Loucy (cell line): ENCODE data around the gene HEXD.

Experiments
- H2AFZ ChIP-seq: fragments of 200-600 bp; sonication (generic); 2 replicates; pipeline ENCODE4 v1.6.0; 2016; ENCODE audit warnings: antibody characterized with exemption, mild to moderate bottlenecking, low read length, moderate library complexity
- H3F3A ChIP-seq: fragments of 200-600 bp; 2 replicates; pipeline ENCODE4 v1.6.0; 2016; ENCODE audit warnings: antibody characterized with exemption, low read depth, mild to moderate bottlenecking
- H3K27me3 ChIP-seq: fragments of 200-600 bp; sonication (generic); 2 replicates; pipeline ENCODE4 v1.6.1; 2014; ENCODE audit warnings: low read length, mild to moderate bottlenecking; ENCODE audit not compliant: insufficient read depth, poor library complexity, severe bottlenecking
- H3K36me3 ChIP-seq: fragments of 200-600 bp; sonication (generic); 2 replicates; pipeline ENCODE4 v1.6.1; 2016; ENCODE audit warnings: low read length; ENCODE audit not compliant: insufficient read depth
- H3K4me1 ChIP-seq: fragments of 200-600 bp; sonication (generic); 2 replicates; pipeline ENCODE4 v1.5.1; 2014; ENCODE audit warnings: low read length, mild to moderate bottlenecking; ENCODE audit not compliant: insufficient read depth, poor library complexity, severe bottlenecking
- H3K4me2 ChIP-seq: fragments of 200-600 bp; sonication (generic); 2 replicates; pipeline ENCODE4 v1.6.0; 2014; ENCODE audit warnings: antibody characterized with exemption, low read length, low read depth, mild to moderate bottlenecking; ENCODE audit not compliant: poor library complexity, severe bottlenecking
- H3K4me3 ChIP-seq: fragments of 200-600 bp; sonication (generic); 2 replicates; pipeline ENCODE4 v1.5.1; 2014; ENCODE audit warnings: low read length, mild to moderate bottlenecking, mixed read lengths; ENCODE audit not compliant: poor library complexity, severe bottlenecking
- H3K79me2 ChIP-seq: fragments of 200-600 bp; sonication (generic); 2 replicates; pipeline ENCODE4 v1.6.1; 2014; ENCODE audit warnings: low read length; ENCODE audit not compliant: insufficient read depth
- H3K9ac ChIP-seq: fragments of 200-600 bp; sonication (generic); 2 replicates; pipeline ENCODE4 v1.6.0; 2014; ENCODE audit warnings: mild to moderate bottlenecking, low read depth, low read length, moderate library complexity; ENCODE audit not compliant: poor library complexity, severe bottlenecking
- H3K9me2 ChIP-seq: fragments of 200-600 bp; sonication (generic); replicated peaks from 2 replicates; pipeline ENCODE4 v1.6.1; 2016; ENCODE audit warnings: low read depth, low read length, mixed read lengths
- H3K9me3 ChIP-seq: fragments of 200-600 bp; sonication (generic); 2 replicates; pipeline ENCODE4 v1.6.1; 2014; ENCODE audit warnings: mild to moderate bottlenecking, antibody characterized with exemption, low read length, low read depth; ENCODE audit not compliant: insufficient read depth
- H4K20me1 ChIP-seq: fragments of 200-600 bp; sonication (generic); 2 replicates; pipeline ENCODE4 v1.6.0; 2014; ENCODE audit warnings: antibody characterized with exemption, low read length, mild to moderate bottlenecking; ENCODE audit not compliant: insufficient read depth, poor library complexity, severe bottlenecking
- EZH2phosphoT487 ChIP-seq: fragments of 200-600 bp; IDR thresholded peaks from 2 replicates; pipeline ENCODE4 v1.6.1; 2018; ENCODE audit warnings: antibody characterized with exemption, mild to moderate bottlenecking, moderate library complexity, borderline replicate concordance
- TF ChIP-seq, protein P1 (sequence below): fragments of 200-600 bp; sonication (generic); conservative IDR thresholded peaks from 2 replicates; pipeline ENCODE4 v1.5.1; 2014; ENCODE audit warnings: mild to moderate bottlenecking, antibody characterized with exemption, low read length

The HEXD gene

DNA sequence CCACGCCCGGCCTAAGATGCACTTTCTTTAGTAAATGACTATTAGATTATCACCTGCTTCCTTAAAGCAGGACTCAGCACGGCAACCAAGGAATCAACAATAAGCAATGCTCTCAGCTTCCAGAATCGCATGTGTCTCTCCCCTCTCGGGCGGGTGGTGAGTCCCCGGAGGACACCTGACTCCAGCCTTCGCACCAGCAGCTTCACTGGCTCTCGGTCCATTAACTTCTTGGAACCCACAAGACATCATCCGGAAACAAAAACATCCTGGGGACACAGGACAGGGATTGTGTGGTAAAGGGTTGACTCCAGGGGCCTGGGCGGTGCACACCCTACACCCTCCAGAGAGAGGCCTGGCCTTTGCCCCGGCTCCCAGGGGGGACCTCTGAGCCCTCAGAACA, 23.9 kb upstream of the HEXD start:
- Histone ChIP-seq H3K79me2 (no peaks in the 10 kb centered on the region), H3K36me3 (peaks cover 5% of the 10 kb centered on the region; the same call in 1 of the 2 replicates), H3K4me2 (no peak overlapping the region), H3K27me3 (no peaks in the 10 kb centered on the region), H3K9me2 (no peaks in the 10 kb centered on the region), H4K20me1 (no peaks in the 10 kb centered on the region), H3K4me1 (peaks cover 4% of the 10 kb centered on the region), H2AFZ (no peak overlapping the region), H3K9me3 (no peaks in the 10 kb centered on the region), H3K4me3 (no peak overlapping the region), H3K9ac (no peak overlapping the region), H3F3A (0 out of 2 replicates have a peak, but pooled peaks cover 3% of the 10 kb centered on the region)
- TF ChIP-seq, protein P1, sequence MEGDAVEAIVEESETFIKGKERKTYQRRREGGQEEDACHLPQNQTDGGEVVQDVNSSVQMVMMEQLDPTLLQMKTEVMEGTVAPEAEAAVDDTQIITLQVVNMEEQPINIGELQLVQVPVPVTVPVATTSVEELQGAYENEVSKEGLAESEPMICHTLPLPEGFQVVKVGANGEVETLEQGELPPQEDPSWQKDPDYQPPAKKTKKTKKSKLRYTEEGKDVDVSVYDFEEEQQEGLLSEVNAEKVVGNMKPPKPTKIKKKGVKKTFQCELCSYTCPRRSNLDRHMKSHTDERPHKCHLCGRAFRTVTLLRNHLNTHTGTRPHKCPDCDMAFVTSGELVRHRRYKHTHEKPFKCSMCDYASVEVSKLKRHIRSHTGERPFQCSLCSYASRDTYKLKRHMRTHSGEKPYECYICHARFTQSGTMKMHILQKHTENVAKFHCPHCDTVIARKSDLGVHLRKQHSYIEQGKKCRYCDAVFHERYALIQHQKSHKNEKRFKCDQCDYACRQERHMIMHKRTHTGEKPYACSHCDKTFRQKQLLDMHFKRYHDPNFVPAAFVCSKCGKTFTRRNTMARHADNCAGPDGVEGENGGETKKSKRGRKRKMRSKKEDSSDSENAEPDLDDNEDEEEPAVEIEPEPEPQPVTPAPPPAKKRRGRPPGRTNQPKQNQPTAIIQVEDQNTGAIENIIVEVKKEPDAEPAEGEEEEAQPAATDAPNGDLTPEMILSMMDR, result no peak
- no peak for TF ChIP-seq EZH2phosphoT487

DNA sequence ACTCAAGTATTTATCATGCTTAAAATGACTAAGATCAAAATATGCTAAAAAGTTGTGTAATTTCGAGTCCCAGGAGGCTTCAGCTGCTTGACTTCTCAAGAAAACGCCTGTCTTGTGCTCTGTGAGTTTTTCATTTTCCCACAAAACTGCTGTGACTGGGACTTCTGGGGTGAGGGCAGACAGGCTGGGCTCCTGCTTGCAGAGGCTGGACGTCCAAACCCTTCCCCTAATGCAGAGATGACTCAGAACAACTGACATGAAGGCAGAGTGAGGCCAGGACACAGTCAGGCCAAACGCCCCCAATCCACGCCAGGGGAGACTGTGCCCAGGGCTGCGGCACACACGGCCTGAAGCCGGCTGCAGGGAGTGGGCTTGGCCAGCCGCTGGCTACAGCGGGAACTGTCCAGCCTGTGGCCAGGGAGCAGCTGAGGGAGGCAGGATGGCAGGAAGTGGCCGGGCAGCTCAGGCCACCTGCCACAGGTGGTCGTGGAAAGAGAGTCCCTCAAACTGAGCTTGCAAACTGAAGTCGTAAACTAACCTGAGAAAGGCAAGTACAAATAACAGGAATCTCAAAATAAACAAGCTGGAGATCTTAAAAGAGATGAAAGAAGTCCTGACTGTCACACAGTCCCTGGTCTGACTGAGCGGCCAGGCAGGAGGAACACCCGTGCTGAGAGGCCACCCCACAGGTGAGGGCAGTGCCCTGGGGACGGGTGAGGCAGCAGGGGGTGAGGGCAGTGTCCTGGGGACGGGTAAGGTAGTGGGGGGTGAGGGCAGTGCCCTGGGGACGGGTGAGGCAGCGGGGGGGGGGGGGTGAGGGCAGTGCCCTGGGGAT, 21.3 kb upstream of the HEXD start:
- Histone ChIP-seq H3K79me2 (no peaks in the 10 kb centered on the region), H3K27me3 (no peaks in the 10 kb centered on the region), H3K9ac (no peak overlapping the region), H3K9me2 (no peaks in the 10 kb centered on the region), H3K9me3 (no peaks in the 10 kb centered on the region), H3F3A (peaks cover 9% of the 10 kb centered on the region), H3K4me3 (no peak overlapping the region), H3K36me3 (peaks cover 5% of the 10 kb centered on the region; the same call in 1 of the 2 replicates), H4K20me1 (no peaks in the 10 kb centered on the region), H2AFZ (no peak overlapping the region), H3K4me1 (peaks cover 25% of the 10 kb centered on the region), H3K4me2 (no peak overlapping the region)
- TF ChIP-seq, protein P1, result no peak
- no peak for TF ChIP-seq EZH2phosphoT487

DNA sequence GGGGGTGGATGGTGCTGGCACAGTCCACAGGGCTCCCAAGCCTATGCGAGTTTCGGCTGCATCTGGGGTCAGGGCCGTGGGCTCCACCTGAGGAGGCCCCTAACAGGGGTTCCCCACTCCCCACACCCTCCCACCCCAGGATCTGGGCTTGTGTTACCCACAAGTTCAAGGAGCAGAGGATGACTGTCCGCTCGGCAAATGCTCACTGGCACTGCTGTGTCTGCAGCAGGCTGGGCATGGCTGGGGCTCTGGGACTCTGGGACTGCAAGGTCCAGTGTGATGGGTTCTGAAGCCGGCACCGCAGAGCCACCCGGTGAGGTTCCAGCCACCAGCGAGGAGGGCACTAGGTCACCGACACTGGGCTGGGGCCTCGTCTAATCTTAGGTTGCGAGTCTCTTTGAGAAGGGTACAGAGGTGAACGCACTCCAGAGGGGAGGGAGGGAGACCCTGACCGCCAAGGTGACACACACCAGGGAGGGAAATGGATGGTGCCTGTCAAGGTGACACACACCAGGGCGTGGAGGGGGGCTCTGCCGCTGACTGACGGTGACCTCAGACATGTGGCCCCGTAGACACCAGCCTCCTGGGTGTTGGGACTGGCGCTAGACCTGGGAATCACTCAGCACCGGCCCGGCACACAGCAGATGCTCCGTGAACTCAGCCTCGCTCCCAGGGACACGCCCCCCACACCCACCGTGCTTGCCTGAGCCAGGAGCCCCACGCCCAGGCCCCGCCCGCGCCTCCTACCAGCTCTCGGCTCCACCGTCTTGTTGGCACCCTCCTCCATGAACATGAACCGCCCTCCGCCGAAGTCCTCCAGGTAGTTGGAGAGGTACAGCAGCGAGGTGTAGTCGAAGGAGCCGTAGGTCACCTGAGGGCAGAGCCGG, 20.5 kb upstream of the HEXD start:
- no peaks in the 10 kb centered on the region for H3K9me2 ChIP-seq
- no peaks in the 10 kb centered on the region for H3K9me3 ChIP-seq
- no peak overlapping the region for H3K4me3 ChIP-seq
- no peaks in the 10 kb centered on the region for H3K79me2 ChIP-seq
- no peaks in the 10 kb centered on the region for H4K20me1 ChIP-seq
- peaks cover 27% of the 10 kb centered on the region for H3K4me1 ChIP-seq
- peaks cover 5% of the 10 kb centered on the region; the same call in 1 of the 2 replicates for H3K36me3 ChIP-seq
- TF ChIP-seq, protein P1, result no peak
- TF ChIP-seq EZH2phosphoT487, result no peak
- no peak overlapping the region for H3K4me2 ChIP-seq
- no peak overlapping the region for H3K9ac ChIP-seq
- H2AFZ ChIP-seq, result no peak overlapping the region
- peaks cover 9% of the 10 kb centered on the region for H3F3A ChIP-seq
- H3K27me3 ChIP-seq, result no peaks in the 10 kb centered on the region
